GM23338 (cell line): ENCODE results near the gene PTPRA. TPM values are rescaled to one million over a fixed set of nuclear protein-coding genes. Genes with fewer than 3 reads are reported as not detected.

Experiments
- ATAC-seq: fragments of 200-7000 bp; cut with Tn5 transposase; 3 replicates; pipeline ENCODE4 v1.9.1; 2020
- DNase-seq: peaks from one replicate; pipeline ENCODE4 v3.0.0-alpha.2; 2015; ENCODE audit warnings: low spot score
- H2AFZ ChIP-seq: fragments of 200-600 bp; sonication (generic); 2 replicates; pipeline ENCODE4 v1.8.0; 2016; ENCODE audit warnings: antibody characterized with exemption, mild to moderate bottlenecking, moderate library complexity
- H3F3A ChIP-seq: fragments of 200-600 bp; sonication (generic); replicated peaks from 2 replicates; pipeline ENCODE4 v1.8.0; 2017; ENCODE audit warnings: antibody characterized with exemption, mixed run types, low read depth
- H3K27ac ChIP-seq: fragments of 200-600 bp; sonication (generic); 2 replicates; pipeline ENCODE4 v1.6.1; 2016; ENCODE audit warnings: low read depth
- H3K27me3 ChIP-seq: fragments of 200-600 bp; sonication (generic); 2 replicates; pipeline ENCODE4 v1.8.0; 2016; ENCODE audit warnings: mild to moderate bottlenecking, mixed run types, moderate library complexity; ENCODE audit not compliant: insufficient read depth
- H3K36me3 ChIP-seq: fragments of 200-600 bp; sonication (generic); 2 replicates; pipeline ENCODE4 v1.8.0; 2016; ENCODE audit warnings: mild to moderate bottlenecking; ENCODE audit not compliant: insufficient read depth
- H3K4me1 ChIP-seq: fragments of 200-600 bp; sonication (generic); 2 replicates; pipeline ENCODE4 v1.8.0; 2016; ENCODE audit warnings: mild to moderate bottlenecking, moderate library complexity; ENCODE audit not compliant: insufficient read depth
- H3K4me2 ChIP-seq: fragments of 200-600 bp; sonication (generic); 2 replicates; pipeline ENCODE4 v1.7.1; 2017; ENCODE audit warnings: mixed run types
- H3K4me3 ChIP-seq: fragments of 200-600 bp; sonication (generic); 2 replicates; pipeline ENCODE4 v1.6.1; 2016; ENCODE audit warnings: mixed run types
- H3K79me2 ChIP-seq: fragments of 200-600 bp; sonication (generic); replicated peaks from 2 replicates; pipeline ENCODE4 v1.8.0; 2017; ENCODE audit warnings: mild to moderate bottlenecking; ENCODE audit not compliant: insufficient read depth
- H3K9me2 ChIP-seq: fragments of 200-600 bp; sonication (generic); 2 replicates; pipeline ENCODE4 v1.8.0; 2017; ENCODE audit not compliant: insufficient read depth
- H4K20me1 ChIP-seq: fragments of 200-600 bp; sonication (generic); replicated peaks from 2 replicates; pipeline ENCODE4 v1.8.0; 2017; ENCODE audit warnings: mild to moderate bottlenecking; ENCODE audit not compliant: insufficient read depth
- H3K27ac Mint-ChIP-seq: 2 replicates; pipeline ENCODE4 v1.8.0; 2020; ENCODE audit warnings: inconsistent platforms, mild to moderate bottlenecking, moderate library complexity, mixed read lengths
- H3K27me3 Mint-ChIP-seq: 3 replicates; pipeline ENCODE4 v1.8.0; 2022; ENCODE audit warnings: low read depth, mild to moderate bottlenecking, moderate library complexity, mixed read lengths, inconsistent platforms; ENCODE audit not compliant: insufficient read depth, poor library complexity
- H3K36me3 Mint-ChIP-seq: 3 replicates; pipeline ENCODE4 v1.8.0; 2021; ENCODE audit warnings: low read depth, mild to moderate bottlenecking, inconsistent platforms, moderate library complexity, mixed read lengths
- H3K4me1 Mint-ChIP-seq: 3 replicates; pipeline ENCODE4 v1.8.0; 2020; ENCODE audit warnings: mild to moderate bottlenecking, inconsistent platforms, mixed read lengths
- H3K4me3 Mint-ChIP-seq: 3 replicates; pipeline ENCODE4 v1.8.0; 2021; ENCODE audit warnings: moderate library complexity, mild to moderate bottlenecking, inconsistent platforms, mixed read lengths
- H3K9me3 Mint-ChIP-seq: 3 replicates; pipeline ENCODE4 v1.8.0; 2020; ENCODE audit warnings: moderate library complexity, mild to moderate bottlenecking, inconsistent platforms, mixed read lengths
- CREB1 ChIP-seq: fragments of 250-450 bp; sonication (Bioruptor Pico); IDR thresholded peaks from 2 replicates; pipeline ENCODE4 v1.5.0; 2020; ENCODE audit warnings: low read depth, mild to moderate bottlenecking, moderate library complexity
- CTCF ChIP-seq, 2 experiments: fragments of 200-600 bp in 1 of 2; sonication (generic) in 1 of 2; conservative IDR thresholded peaks; 2 replicates each; pipeline versions ENCODE4 v1.5.1 to v1.6.1; 2016 to 2017; ENCODE audit warnings: antibody characterized with exemption in 2 of 2, low read depth in 2 of 2, mild to moderate bottlenecking in 2 of 2, moderate library complexity in 1 of 2
- ETS1 ChIP-seq: IDR thresholded peaks from 2 replicates; pipeline ENCODE4 v1.6.1; 2016; ENCODE audit warnings: antibody characterized with exemption
- EZH2 ChIP-seq: fragments of 200-600 bp; sonication (generic); IDR thresholded peaks from one replicate; pipeline ENCODE4 v1.8.0; 2017; ENCODE audit warnings: antibody characterized with exemption, mild to moderate bottlenecking, low read depth; ENCODE audit not compliant: unreplicated experiment
- EZH2phosphoT487 ChIP-seq: fragments of 200-600 bp; sonication (generic); IDR thresholded peaks from one replicate; pipeline ENCODE4 v1.8.1; 2018; ENCODE audit warnings: antibody characterized with exemption; ENCODE audit not compliant: unreplicated experiment
- JUNB ChIP-seq: IDR thresholded peaks from one replicate; pipeline ENCODE4 v1.6.1; 2016; ENCODE audit warnings: antibody characterized with exemption; ENCODE audit not compliant: unreplicated experiment
- NANOG ChIP-seq: IDR thresholded peaks from 2 replicates; pipeline ENCODE4 v1.6.1; 2016; ENCODE audit warnings: antibody characterized with exemption, borderline replicate concordance
- POLR2AphosphoS5 ChIP-seq: IDR thresholded peaks from 2 replicates; pipeline ENCODE4 v1.6.1; 2016; ENCODE audit warnings: antibody characterized with exemption, low read depth
- REST ChIP-seq: IDR thresholded peaks from one replicate; pipeline ENCODE4 v1.6.1; 2018; ENCODE audit warnings: antibody characterized with exemption; ENCODE audit not compliant: unreplicated experiment
- STAT1 ChIP-seq: IDR thresholded peaks from one replicate; pipeline ENCODE4 v1.6.1; 2016; ENCODE audit warnings: antibody characterized with exemption; ENCODE audit not compliant: unreplicated experiment
- ZNF114 ChIP-seq: fragments of 250-450 bp; sonication (Bioruptor Pico); IDR thresholded peaks from 2 replicates; pipeline ENCODE4 v1.5.0; 2020; ENCODE audit warnings: mild to moderate bottlenecking, moderate library complexity
- ZNF331 ChIP-seq: fragments of 250-450 bp; sonication (Bioruptor Pico); IDR thresholded peaks from 2 replicates; pipeline ENCODE4 v1.5.0; 2020; ENCODE audit warnings: low read depth, mild to moderate bottlenecking, moderate library complexity
- ZNF462 ChIP-seq: fragments of 250-450 bp; sonication (Bioruptor Pico); IDR thresholded peaks from 2 replicates; pipeline ENCODE4 v1.5.0; 2020; ENCODE audit warnings: mild to moderate bottlenecking, moderate library complexity
- polyA plus RNA-seq: library from polyadenylated mRNA; unstranded; fragments of >200 nt; fragmentation: Nextera tagmentation; extraction: Ambion mirVana; gene quantifications from 2 replicates; pipeline ENCODE4 v1.2.1, GENCODE V29; 2016
- total RNA-seq: library from RNA; depleted of rRNA; stranded (reverse); fragments of >200 nt; shearing (Covaris generic); gene quantifications from 2 replicates; pipeline ENCODE4 v1.2.3, GENCODE V29; 2014

PTPRA gene
- total and polyA plus RNA-seq, 2 experiments from 2014 or later = 37.8 to 39.3 TPM

GRCh38 chr20:2998728-2999127, 125.4 kb downstream of the PTPRA start:
- Histone ChIP-seq H3K27me3 (no peaks in the 10 kb centered on the region), H2AFZ (no peak overlapping the region), H3K4me2 (no peak overlapping the region), H3K79me2 (no peaks in the 10 kb centered on the region), H3K36me3 (no peaks in the 10 kb centered on the region), H4K20me1 (peaks cover 4% of the 10 kb centered on the region; the same call in 1 of the 2 replicates), H3K4me1 (no peaks in the 10 kb centered on the region), H3K9me2 (no peaks in the 10 kb centered on the region), H3F3A (no peaks in the 10 kb centered on the region), H3K4me3 (no peak overlapping the region), H3K27ac (no peak overlapping the region)
- H3K4me1 Mint-ChIP-seq = no peaks in the 10 kb centered on the region
- H3K27me3 Mint-ChIP-seq = no peaks in the 10 kb centered on the region
- DNase-seq = no peak
- TF ChIP-seq POLR2AphosphoS5 (no peak), ETS1 (no peak), NANOG (no peak), ZNF331 (no peak), JUNB (no peak), EZH2 (no peak), STAT1 (no peak), ZNF462 (CRISPR knock-in tag) (no peak), EZH2phosphoT487 (no peak), CREB1 (no peak), REST (no peak), ZNF114 (CRISPR knock-in tag) (no peak), CTCF (conservative IDR thresholded peaks at IDR 0.05; ENCODE audit: low read depth in 2 of 2) (no peak)
- peaks cover 9% of the 10 kb centered on the region; the same call in 2 of the 3 replicates for H3K36me3 Mint-ChIP-seq
- ATAC-seq = no peak
- no peak overlapping the region for H3K27ac Mint-ChIP-seq
- no peak overlapping the region for H3K4me3 Mint-ChIP-seq
- no peaks in the 10 kb centered on the region for H3K9me3 Mint-ChIP-seq
